Fibroblast of villous mesenchyme (primary cell): Measurements from ENCODE around the gene FAM162B. TPM values are rescaled to one million over a fixed set of nuclear protein-coding genes. Genes with fewer than 3 reads are reported as not detected.

Experiments
- DNase-seq: peaks from one replicate; pipeline ENCODE4 v3.0.0-alpha.2; 2010; ENCODE audit warnings: low read depth
- H3K4me3 ChIP-seq: 2 replicates; pipeline ENCODE4 v1.5.1; 2011; ENCODE audit warnings: low read depth, mild to moderate bottlenecking, low read length
- CTCF ChIP-seq: IDR thresholded peaks from 2 replicates; pipeline ENCODE4 v1.5.1; 2012; ENCODE audit warnings: low read depth, mild to moderate bottlenecking, low read length; ENCODE audit not compliant: insufficient read depth
- total RNA-seq: library from RNA; depleted of rRNA; stranded (reverse); fragments of >200 nt; gene quantifications from 2 replicates; pipeline ENCODE4 v1.2.3, GENCODE V29; 2012

FAM162B gene
- total RNA-seq, 1 donor: 3.9 TPM

GRCh38 chr6:116779573-116780164, 14.2 kb upstream of the FAM162B start:
- peak; percentile 54 for DNase-seq
- peak; percentile 44 for TF ChIP-seq CTCF
- no peak overlapping the region for H3K4me3 ChIP-seq

GRCh38 chr6:116773886-116774285, 8.4 kb upstream of the FAM162B start:
- no peak for DNase-seq
- no peak overlapping the region for H3K4me3 ChIP-seq
- TF ChIP-seq CTCF: no peak

- no peak for DNase-seq
- TF ChIP-seq CTCF: no peak
- no peak overlapping the region for H3K4me3 ChIP-seq
Observed at GRCh38 chr6:116772450-116772849, 6.9 kb upstream of the FAM162B start.

- no peak overlapping the region for H3K4me3 ChIP-seq
- TF ChIP-seq CTCF: no peak
- DNase-seq: no peak
Observed at GRCh38 chr6:116767715-116768114, 2.2 kb upstream of the FAM162B start.

GRCh38 chr6:116766506-116767176, 1.1 kb upstream of the FAM162B start:
- TF ChIP-seq CTCF: no peak
- H3K4me3 ChIP-seq: no peak overlapping the region
- no peak for DNase-seq

- DNase-seq: peak; percentile 5
- TF ChIP-seq CTCF: no peak
Observed at GRCh38 chr6:116764629-116764960, 924 bp downstream of the FAM162B start.

More at GRCh38 chr6:116764629-116764960, 924 bp downstream of the FAM162B start:
- peak overlapping the region; percentile 60 for H3K4me3 ChIP-seq
